VCaP (cell line): ENCODE data around the gene TRIO.

Experiments used
- H3K27ac ChIP-seq: fragments of 450-650 bp; 2 replicates; pipeline ENCODE4 v1.5.1; 2017
- CTCF ChIP-seq: fragments of 450-650 bp; conservative IDR thresholded peaks from 2 replicates; pipeline ENCODE4 v1.5.1; 2017; ENCODE audit warnings: mild to moderate bottlenecking, moderate library complexity

Gene TRIO

GRCh38 chr5:14439087-14439871 is 296.1 kb downstream of the TRIO start:
- TF ChIP-seq CTCF: no peak
- 0 out of 2 replicates have a peak overlapping the region, but pooled peaks have one; percentile 1 for H3K27ac ChIP-seq

GRCh38 chr5:14440223-14440581 is 297.1 kb downstream of the TRIO start:
- TF ChIP-seq CTCF: no peak
- 0 out of 2 replicates have a peak overlapping the region, but pooled peaks have one; percentile 1 for H3K27ac ChIP-seq

- no peak for TF ChIP-seq CTCF
- peak overlapping the region; percentile 85 for H3K27ac ChIP-seq
These were observed 297.7 kb downstream of the TRIO start for GRCh38 chr5:14440582-14441431.

- TF ChIP-seq CTCF: no peak
- peak overlapping the region; percentile 85 for H3K27ac ChIP-seq
These were observed 298.5 kb downstream of the TRIO start for GRCh38 chr5:14441641-14442040.

GRCh38 chr5:14442536-14442935 is 299.4 kb downstream of the TRIO start:
- TF ChIP-seq CTCF: no peak
- H3K27ac ChIP-seq: peak overlapping the region; percentile 85

GRCh38 chr5:14443671-14444093 is 300.5 kb downstream of the TRIO start:
- H3K27ac ChIP-seq: peak overlapping the region; percentile 85
- no peak for TF ChIP-seq CTCF

- TF ChIP-seq CTCF: no peak
- H3K27ac ChIP-seq: peak overlapping the region; percentile 85
These were observed 301.0 kb downstream of the TRIO start for GRCh38 chr5:14444161-14444560.
